Measurements from ENCODE around the gene ATP2B2.
"Not testable (repeated sequence)": the region's sequence is repeated elsewhere in the genome, so short reads cannot be mapped to it uniquely, and the experiment has no call there.

ATP2B2 gene

DNA sequence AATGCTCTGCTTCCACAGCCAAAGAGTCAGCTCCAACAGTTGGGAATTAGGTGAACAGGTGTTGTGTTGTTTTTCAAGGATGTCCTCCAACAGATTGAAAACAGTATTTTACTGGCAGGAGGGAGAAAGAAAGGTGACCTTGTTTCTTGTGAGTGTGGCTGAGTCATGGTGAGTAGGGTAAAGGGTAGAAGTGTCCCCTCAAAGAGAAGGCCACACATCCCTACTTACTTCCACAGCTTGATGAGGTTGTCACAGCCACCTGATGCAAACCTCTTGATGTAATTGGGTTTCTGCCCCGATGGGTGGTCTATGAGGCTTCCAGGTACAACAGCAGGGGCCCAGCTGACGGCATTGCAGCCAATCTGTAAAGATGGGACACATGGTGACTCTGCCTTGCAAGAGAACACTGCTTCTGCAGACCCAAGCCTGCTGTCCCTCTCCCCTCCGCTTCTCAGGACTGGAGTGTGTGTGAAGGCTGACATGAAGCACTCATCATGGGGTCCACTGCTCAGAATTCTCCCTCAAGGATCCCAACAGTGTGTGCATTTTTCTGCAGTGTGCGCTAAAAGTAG lies 200.0 kb downstream of the ATP2B2 start:
- no peak for DNase-seq (ENCODE audit: extremely low read depth, low read depth)
- TF ChIP-seq, protein P1, sequence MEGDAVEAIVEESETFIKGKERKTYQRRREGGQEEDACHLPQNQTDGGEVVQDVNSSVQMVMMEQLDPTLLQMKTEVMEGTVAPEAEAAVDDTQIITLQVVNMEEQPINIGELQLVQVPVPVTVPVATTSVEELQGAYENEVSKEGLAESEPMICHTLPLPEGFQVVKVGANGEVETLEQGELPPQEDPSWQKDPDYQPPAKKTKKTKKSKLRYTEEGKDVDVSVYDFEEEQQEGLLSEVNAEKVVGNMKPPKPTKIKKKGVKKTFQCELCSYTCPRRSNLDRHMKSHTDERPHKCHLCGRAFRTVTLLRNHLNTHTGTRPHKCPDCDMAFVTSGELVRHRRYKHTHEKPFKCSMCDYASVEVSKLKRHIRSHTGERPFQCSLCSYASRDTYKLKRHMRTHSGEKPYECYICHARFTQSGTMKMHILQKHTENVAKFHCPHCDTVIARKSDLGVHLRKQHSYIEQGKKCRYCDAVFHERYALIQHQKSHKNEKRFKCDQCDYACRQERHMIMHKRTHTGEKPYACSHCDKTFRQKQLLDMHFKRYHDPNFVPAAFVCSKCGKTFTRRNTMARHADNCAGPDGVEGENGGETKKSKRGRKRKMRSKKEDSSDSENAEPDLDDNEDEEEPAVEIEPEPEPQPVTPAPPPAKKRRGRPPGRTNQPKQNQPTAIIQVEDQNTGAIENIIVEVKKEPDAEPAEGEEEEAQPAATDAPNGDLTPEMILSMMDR (IDR thresholded peaks at IDR 0.05; ENCODE audit: low read depth, low read length): no peak

DNA sequence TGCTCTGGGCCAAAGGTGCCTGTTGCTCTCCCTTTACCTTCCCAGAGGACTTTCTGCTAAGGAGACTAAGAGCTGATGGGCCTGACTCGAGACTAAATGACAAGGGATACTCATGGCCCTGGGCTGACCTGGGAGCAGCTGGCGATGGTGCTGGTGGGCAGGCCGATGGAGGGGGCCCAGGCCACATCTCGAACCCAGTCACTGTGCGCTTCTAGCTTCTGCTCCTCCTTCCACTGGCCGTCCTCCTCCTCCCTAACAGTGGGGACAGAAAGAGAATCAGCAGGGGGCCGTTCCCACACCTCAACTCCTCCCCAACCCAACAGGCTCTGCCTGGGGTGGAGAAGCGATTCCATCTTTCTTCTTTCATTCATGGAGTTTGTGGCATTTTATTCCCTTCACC lies 200.5 kb downstream of the ATP2B2 start:
- DNase-seq (ENCODE audit: extremely low read depth, low read depth): no peak
- TF ChIP-seq, protein P1 (IDR thresholded peaks at IDR 0.05; ENCODE audit: low read depth, low read length): no peak

DNA sequence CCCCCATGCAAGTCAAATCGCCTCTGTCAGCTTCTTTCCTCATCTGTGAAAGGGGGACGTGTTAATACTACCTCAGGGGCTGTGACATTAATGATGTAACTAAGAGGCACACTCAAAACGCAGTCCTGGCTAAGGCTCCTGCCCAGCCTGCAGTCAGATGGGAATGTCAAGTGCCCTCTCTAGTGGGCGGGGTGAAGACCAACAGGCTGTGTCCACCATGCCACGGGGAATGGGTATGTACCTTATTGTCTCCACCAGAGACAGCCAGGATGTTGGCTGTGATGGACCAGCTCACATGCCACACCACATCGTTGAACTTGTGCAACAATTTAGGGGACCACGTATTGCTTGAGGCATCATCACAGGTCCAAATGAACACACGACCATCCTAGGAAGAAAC lies 201.6 kb downstream of the ATP2B2 start:
- no peak for DNase-seq (ENCODE audit: extremely low read depth, low read depth)
- TF ChIP-seq, protein P1 (IDR thresholded peaks at IDR 0.05; ENCODE audit: low read depth, low read length): no peak

- DNase-seq (ENCODE audit: extremely low read depth, low read depth): no peak
- TF ChIP-seq, protein P1 (IDR thresholded peaks at IDR 0.05; ENCODE audit: low read depth, low read length): no peak
Measured at GRCh38 chr3:10303105-10303504, 202.3 kb downstream of the ATP2B2 start.

DNA sequence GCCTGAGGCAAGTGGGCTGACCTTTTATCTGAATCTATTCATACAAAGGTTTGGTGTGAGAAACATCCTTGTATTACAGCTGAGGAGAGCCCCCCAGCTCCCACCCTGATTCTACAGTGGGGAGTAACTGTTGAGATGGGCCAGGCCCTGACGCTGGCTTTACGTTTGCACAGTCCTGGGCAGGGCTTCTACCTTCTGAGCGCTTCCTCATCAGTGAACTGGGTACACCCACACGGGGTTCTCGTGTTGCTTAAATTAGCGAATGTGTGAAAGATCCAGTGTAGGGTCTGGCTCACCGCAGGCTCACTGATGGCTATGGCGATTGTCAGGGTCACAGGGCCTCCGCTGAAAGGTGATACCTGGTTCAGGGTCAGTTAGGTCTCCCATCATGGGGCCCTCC lies 205.3 kb downstream of the ATP2B2 start:
- TF ChIP-seq, protein P1 (IDR thresholded peaks at IDR 0.05; ENCODE audit: low read depth, low read length): no peak
- DNase-seq (ENCODE audit: extremely low read depth, low read depth): no peak

DNA sequence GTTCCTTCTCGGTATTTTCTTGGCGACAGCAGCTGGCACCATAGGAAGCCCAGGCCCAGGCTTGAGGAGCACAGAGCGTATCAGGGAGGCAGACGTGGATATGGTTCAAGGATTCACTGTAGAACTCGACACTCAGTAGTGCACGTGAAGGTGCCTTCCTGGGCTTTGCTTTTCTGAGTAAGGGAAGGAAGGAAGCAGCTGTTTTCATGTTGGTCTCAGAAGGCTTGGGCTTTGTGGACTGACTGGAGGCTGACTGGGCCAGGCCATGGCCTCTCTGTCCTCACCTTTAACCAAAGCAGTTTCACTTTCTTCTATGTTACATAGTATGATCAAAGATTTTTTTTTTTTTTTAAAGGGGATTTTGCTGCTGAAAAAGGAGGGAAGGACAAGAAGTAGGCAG lies 205.7 kb downstream of the ATP2B2 start:
- DNase-seq (ENCODE audit: extremely low read depth, low read depth): no peak
- TF ChIP-seq, protein P1 (IDR thresholded peaks at IDR 0.05; ENCODE audit: low read depth, low read length): no peak

DNA sequence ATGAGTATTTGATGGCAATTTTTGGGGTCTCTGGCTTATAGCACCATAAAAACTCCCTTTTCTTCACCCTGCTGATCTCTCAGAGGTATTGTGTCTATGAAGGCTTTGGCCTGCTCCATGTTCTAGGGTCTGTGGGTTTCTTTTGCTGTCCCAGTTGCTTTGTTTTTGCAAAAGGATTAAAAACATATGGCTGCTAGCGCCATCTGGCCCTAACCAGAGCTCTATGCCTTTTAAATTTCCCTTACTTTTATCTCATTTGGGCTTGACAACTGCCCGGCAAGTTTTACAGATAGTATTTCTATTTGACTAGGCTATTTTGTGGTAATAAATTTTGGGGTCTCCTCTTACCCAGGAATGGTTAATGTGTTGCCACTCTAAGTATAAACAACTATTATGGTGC lies 206.2 kb downstream of the ATP2B2 start:
- TF ChIP-seq, protein P1 (IDR thresholded peaks at IDR 0.05; ENCODE audit: low read depth, low read length): peak; percentile 19
- DNase-seq (ENCODE audit: extremely low read depth, low read depth): no peak

DNA sequence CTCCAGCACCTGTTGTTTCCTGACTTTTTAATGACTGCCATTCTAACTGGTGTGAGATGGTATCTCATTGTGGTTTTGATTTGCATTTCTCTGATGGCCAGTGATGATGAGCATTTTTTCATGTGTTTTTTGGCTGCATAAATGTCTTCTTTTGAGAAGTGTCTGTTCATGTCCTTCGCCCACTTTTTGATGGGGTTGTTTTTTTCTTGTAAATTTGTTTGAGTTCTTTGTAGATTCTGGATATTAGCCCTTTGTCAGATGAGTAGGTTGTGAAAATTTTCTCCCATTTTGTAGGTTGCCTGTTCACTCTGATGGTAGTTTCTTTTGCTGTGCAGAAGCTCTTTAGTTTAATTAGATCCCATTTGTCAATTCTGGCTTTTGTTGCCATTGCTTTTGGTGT lies 207.3 kb downstream of the ATP2B2 start:
- DNase-seq (ENCODE audit: extremely low read depth, low read depth): not testable (repeated sequence)

Data from AG09319 (cell line).